ENCODE results near the gene HDAC4.

The HDAC4 gene

GRCh38 chr2:239383036-239383758, 17.6 kb downstream of the HDAC4 start:
- DNase-seq = no peak

DNA sequence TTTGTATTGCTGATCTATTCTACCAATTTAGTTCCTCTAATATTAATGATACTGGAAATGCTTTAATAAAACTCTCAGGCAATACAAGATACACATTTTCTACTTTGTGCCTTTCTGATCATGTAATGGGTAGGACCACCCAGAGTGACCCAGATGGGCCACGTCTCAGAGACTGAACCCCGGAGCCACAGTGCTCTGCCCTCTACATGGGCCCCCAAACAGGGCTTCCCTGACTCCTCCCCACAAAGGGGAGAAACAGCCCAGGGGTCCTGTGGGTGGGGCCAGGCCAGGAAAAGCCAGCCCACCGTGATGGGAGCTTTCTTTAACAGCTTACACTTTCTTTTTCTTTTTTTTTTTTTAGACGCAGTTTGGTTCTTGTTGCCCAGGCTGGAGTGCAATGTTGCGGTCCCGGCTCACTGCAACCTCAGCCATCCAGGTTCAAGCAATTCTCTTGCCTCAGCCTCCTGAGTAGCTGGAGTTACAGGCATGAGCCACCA, 18.4 kb downstream of the HDAC4 start:
- no peak for DNase-seq

GRCh38 chr2:239381709-239382134, 19.1 kb downstream of the HDAC4 start:
- peak in 1 of 2 donors; percentile 77 for DNase-seq

- peak; percentile 66 to 80 for DNase-seq
Measured at GRCh38 chr2:239380831-239381708, 19.8 kb downstream of the HDAC4 start.

DNA sequence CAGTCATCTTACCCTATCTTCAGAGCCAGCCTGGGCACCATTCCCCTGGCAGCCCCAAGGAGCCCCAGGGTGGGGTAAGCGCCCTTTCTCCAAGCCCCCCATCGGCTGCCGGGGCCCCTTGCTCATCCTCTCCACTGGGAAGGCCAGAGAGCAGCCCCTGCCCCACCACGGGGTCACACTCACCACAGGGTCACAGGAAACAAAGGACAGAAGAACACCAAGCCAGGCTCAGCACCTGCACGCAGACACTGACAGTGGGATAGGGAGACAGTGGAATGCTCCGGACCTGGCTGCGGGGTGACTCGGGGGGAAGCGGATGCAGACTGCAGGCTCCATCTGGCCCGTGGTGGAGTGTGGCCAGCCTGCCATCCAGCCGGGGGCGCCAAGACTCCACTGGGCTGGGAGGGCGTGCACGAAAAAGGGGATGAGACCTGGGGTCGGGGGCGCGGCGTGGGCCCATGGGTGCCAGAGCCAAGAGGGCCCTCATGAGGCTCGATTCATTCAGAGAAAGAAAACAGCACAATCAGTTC, 21.1 kb downstream of the HDAC4 start:
- no peak for DNase-seq

GRCh38 chr2:239378918-239379640, 21.7 kb downstream of the HDAC4 start:
- no peak for DNase-seq

- DNase-seq = no peak
Measured at GRCh38 chr2:239378021-239378917, 22.6 kb downstream of the HDAC4 start.

- no peak for DNase-seq
Measured at GRCh38 chr2:239377591-239377990, 23.2 kb downstream of the HDAC4 start.

- DNase-seq = no peak
Measured at GRCh38 chr2:239376942-239377531, 23.8 kb downstream of the HDAC4 start.

DNA sequence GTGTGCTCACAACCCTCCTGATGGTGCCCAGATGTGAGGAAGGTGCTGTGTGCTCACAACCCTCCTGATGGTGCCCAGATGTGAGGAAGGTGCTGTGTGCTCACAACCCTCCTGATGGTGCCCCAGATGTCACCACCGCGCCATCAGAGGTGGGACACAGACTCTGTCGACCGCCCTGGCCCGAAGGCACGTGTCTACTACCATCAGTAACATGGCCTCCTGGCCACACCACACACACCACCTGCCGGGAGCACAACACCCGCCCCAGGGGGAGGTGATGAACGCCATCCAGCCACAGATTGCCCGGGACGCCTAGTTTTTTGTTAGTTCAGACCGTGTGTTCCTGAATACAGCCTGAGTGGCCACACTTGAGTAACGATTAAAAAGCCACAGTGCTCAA, 24.5 kb downstream of the HDAC4 start:
- DNase-seq = no peak

GRCh38 chr2:239375278-239376061, 25.4 kb downstream of the HDAC4 start:
- DNase-seq = no peak

GRCh38 chr2:239374896-239375277, 25.9 kb downstream of the HDAC4 start:
- DNase-seq = no peak

DNA sequence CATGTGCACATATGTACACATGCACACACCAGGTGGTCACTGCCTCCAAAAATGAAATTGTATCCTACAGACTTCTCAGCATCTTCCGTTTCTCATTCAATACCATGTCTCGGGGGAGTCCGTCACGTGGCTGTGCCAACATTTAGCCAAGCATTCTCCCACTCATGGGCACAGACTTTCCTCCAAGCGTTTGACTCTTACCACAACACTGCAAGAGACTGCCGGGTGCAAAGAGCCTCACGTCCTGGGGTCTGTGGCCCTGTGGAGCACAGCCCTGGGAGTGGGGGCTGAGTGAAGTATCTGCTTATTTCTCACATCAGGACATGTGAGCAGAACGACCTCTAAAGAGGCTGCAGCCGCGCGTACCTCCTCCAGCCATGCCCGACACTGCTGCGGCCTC, 28.0 kb downstream of the HDAC4 start:
- DNase-seq = no peak

- no peak for DNase-seq
Measured at GRCh38 chr2:239371726-239372686, 28.8 kb downstream of the HDAC4 start.

GRCh38 chr2:239370876-239371725, 29.7 kb downstream of the HDAC4 start:
- DNase-seq = no peak

DNA sequence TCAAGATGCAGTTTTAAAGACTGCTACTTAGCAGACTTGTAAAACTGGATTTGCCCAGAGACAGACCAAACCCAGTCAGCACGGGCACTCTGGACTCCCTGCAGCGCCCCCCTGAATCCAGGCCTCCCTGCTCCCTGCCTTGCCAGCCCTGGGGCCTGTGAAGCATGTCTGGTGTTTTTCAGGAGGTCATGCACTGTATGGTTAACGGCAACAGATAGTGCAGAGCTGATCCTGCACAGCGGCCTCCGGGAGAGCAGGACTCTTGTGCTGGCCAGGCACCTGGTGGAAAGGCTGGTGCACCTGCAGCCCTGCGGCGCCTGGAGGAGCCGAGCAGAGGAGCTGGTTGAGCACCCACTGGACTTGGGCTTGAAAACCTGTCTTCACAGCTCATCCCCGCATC, 30.4 kb downstream of the HDAC4 start:
- DNase-seq = no peak

DNA sequence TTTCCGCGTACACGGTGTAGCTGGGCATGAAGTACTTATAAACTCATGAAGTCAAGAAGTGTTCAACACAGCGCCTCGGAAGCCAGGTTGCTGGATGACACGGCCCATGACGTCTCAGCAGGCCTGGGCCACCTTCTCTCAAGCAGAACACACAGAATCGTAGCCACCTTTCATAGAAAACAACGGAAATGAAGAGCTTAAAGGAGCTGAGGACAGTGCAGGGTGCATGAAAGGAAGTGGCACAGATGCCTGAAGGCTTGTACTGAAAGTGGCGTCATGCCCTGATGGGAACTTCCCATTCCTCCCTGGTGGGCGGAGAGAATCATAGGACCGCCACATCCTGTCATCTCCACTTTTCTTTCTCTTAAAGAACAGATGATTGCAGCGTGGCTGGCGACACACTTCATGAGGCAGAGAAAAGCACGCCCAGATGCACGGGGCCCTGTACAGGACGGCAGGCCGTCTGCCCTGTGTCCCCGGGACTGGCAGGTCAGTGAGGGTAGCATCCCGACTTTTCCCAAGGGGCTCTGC, 31.1 kb downstream of the HDAC4 start:
- peak; percentile 80 to 85 for DNase-seq

DNA sequence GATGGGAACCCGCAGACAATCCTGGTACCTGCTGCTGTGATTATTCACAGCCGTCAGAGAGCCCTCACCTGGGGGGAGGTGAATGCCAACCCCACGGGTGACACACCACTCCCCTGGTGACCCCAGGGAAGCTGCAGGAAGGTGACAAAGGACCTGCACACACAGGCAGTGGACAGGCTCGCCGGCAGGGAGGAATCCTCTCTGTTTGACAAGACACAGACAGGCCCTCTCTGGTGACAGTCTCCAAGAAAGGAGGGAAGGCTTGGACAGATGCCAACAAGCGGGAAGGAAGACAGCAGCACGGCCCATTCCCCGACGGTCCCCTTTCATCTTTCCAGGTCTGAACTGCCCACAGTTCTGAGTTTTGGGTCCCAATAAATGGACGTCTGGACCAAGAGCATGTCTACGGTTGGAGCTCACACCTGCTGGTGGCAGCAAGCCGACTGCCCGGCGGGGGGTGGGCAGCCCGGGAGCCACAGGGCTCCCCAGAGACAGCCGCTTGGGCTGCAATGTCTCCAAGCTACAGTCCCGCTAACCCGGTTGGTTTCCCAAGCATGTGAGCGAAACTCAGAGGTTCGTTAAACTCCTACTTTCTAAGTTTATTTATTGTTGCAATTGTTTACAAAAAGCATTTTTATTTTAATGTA, 31.8 kb downstream of the HDAC4 start:
- DNase-seq = no peak
